Neural cell (in vitro differentiated cells): ENCODE data around the gene GPR18.

Experiments
- EP300 ChIP-seq: fragments of 450-650 bp; conservative IDR thresholded peaks from 2 replicates; pipeline ENCODE4 v1.6.1; 2014; ENCODE audit warnings: antibody characterized with exemption, mild to moderate bottlenecking, moderate library complexity; ENCODE audit not compliant: poor library complexity, severe bottlenecking
- EZH2 ChIP-seq: fragments of 200-600, 300-800 bp; shearing (Covaris generic), sonication (generic); IDR thresholded peaks from 2 replicates; pipeline ENCODE4 v1.6.1; 2014; ENCODE audit warnings: antibody characterized with exemption, low read length, borderline replicate concordance, mild to moderate bottlenecking; ENCODE audit not compliant: insufficient read depth, poor library complexity, severe bottlenecking
- MXI1 ChIP-seq: fragments of 450-650 bp; conservative IDR thresholded peaks from 2 replicates; pipeline ENCODE4 v1.6.1; 2014; ENCODE audit warnings: antibody characterized with exemption, mild to moderate bottlenecking; ENCODE audit not compliant: poor library complexity, severe bottlenecking
- POLR2AphosphoS5 ChIP-seq: IDR thresholded peaks from 2 replicates; pipeline ENCODE4 v1.6.1; 2012
- SMC3 ChIP-seq: fragments of 450-650 bp; conservative IDR thresholded peaks from 2 replicates; pipeline ENCODE4 v1.6.1; 2014; ENCODE audit warnings: antibody characterized with exemption, mild to moderate bottlenecking, moderate library complexity; ENCODE audit not compliant: poor library complexity
- TAF1 ChIP-seq: IDR thresholded peaks from 2 replicates; pipeline ENCODE4 v1.6.1; 2012; ENCODE audit warnings: low read depth
- TF ChIP-seq, protein P1 (sequence below): fragments of 450-650 bp; IDR thresholded peaks from 2 replicates; pipeline ENCODE4 v1.5.1; 2014; ENCODE audit warnings: antibody characterized with exemption, mild to moderate bottlenecking, moderate library complexity; ENCODE audit not compliant: poor library complexity, severe bottlenecking
- TF ChIP-seq, protein P2 (sequence below): IDR thresholded peaks from 2 replicates; pipeline ENCODE4 v1.6.1; 2012; ENCODE audit warnings: borderline replicate concordance

DNA sequence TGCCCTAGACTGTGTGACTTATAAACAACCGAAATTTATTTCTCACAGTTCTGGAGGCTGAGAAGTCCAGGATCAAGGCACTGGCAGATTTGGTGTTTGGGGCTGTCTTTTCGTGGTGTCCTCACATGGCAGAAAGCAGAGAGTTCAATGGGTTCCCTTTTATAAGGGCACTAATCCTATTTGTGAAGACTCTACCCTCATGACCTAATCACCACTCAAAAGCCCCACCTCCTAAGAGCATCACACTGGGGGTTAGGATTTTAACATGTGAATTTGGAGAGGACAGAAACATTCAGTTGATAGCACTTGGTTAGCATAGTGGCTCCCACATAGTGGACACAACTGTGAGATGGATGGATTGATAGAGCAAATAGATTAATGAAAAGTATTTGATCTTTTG, 21.5 kb upstream of the GPR18 start:
- TF ChIP-seq, protein P1, sequence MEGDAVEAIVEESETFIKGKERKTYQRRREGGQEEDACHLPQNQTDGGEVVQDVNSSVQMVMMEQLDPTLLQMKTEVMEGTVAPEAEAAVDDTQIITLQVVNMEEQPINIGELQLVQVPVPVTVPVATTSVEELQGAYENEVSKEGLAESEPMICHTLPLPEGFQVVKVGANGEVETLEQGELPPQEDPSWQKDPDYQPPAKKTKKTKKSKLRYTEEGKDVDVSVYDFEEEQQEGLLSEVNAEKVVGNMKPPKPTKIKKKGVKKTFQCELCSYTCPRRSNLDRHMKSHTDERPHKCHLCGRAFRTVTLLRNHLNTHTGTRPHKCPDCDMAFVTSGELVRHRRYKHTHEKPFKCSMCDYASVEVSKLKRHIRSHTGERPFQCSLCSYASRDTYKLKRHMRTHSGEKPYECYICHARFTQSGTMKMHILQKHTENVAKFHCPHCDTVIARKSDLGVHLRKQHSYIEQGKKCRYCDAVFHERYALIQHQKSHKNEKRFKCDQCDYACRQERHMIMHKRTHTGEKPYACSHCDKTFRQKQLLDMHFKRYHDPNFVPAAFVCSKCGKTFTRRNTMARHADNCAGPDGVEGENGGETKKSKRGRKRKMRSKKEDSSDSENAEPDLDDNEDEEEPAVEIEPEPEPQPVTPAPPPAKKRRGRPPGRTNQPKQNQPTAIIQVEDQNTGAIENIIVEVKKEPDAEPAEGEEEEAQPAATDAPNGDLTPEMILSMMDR, result no peak
- no peak for TF ChIP-seq POLR2AphosphoS5
- TF ChIP-seq MXI1, result no peak
- TF ChIP-seq EZH2, result no peak
- TF ChIP-seq EP300, result no peak
- TF ChIP-seq SMC3, result no peak
- TF ChIP-seq TAF1, result no peak
- TF ChIP-seq, protein P2, sequence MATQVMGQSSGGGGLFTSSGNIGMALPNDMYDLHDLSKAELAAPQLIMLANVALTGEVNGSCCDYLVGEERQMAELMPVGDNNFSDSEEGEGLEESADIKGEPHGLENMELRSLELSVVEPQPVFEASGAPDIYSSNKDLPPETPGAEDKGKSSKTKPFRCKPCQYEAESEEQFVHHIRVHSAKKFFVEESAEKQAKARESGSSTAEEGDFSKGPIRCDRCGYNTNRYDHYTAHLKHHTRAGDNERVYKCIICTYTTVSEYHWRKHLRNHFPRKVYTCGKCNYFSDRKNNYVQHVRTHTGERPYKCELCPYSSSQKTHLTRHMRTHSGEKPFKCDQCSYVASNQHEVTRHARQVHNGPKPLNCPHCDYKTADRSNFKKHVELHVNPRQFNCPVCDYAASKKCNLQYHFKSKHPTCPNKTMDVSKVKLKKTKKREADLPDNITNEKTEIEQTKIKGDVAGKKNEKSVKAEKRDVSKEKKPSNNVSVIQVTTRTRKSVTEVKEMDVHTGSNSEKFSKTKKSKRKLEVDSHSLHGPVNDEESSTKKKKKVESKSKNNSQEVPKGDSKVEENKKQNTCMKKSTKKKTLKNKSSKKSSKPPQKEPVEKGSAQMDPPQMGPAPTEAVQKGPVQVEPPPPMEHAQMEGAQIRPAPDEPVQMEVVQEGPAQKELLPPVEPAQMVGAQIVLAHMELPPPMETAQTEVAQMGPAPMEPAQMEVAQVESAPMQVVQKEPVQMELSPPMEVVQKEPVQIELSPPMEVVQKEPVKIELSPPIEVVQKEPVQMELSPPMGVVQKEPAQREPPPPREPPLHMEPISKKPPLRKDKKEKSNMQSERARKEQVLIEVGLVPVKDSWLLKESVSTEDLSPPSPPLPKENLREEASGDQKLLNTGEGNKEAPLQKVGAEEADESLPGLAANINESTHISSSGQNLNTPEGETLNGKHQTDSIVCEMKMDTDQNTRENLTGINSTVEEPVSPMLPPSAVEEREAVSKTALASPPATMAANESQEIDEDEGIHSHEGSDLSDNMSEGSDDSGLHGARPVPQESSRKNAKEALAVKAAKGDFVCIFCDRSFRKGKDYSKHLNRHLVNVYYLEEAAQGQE, result no peak
